Measurements from ENCODE around the gene FAR1.

GRCh38 chr11:13669544-13670488 lies 1.3 kb downstream of the FAR1 start:
- TF ChIP-seq POLR2A (IDR thresholded peaks at IDR 0.05; ENCODE audit: low read depth, low read length) (no peak), POLR2AphosphoS5 (IDR thresholded peaks at IDR 0.05; ENCODE audit: low read depth, low read length) (no peak)
